Measurements from ENCODE around the gene SCN5A.

The SCN5A gene

GRCh38 chr3:38534180-38534579, 115.3 kb downstream of the SCN5A start:
- DNase-seq, result no peak

DNA sequence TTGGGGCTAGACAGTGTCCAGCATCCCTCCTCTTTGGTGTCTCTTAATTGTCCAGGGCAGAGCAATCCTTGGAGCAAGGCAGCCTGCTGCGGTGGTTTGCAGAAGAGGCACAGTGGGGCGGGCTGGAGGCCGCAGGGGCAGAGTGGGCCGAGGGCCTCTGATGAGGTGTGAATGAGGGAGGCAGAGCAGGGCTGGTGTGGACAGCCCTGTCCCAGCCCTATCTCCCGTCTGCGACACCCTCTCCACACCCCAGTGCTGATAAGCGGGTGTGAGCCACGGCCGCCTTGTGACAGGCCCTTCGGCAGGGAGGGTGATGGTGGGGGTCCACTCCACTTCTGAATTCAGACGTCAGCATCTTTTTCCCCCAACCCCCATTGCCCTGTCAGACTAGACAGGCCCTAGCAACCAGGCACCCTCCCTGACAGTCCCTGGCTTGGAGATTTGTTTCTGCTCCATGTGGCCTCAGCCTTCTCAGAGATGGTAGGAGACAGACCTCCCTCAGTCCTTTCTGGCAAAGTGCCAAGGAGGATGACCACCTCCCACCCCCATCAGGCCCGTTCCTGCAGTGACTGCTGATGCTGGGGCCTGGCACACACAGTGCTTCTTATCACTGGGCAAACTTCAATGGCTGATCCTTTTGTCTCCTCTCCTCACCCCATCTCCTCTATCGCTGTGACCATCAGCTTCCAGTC, 116.1 kb downstream of the SCN5A start:
- DNase-seq, result no peak

- no peak for DNase-seq
Observed at GRCh38 chr3:38532529-38532928, 117.0 kb downstream of the SCN5A start.

DNA sequence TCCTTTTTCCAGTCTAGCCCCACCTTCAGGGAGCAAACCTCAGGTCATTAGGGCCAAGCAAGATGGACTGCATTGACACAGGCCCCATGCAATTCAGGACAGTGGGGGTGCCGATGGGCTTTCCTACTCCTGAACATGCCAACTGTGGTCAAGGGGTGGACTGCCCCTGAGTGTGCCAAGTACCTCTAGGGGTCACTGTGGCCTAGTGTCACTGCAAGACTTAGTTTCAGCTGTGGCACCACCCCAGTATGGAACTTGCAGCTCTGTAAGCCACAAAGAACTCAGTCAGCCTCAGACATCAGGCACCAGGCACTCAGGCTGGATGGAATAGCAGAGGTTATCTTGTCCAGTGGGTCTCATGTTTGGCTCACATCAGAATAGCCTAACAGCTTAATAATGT, 121.0 kb downstream of the SCN5A start:
- DNase-seq, result no peak

DNA sequence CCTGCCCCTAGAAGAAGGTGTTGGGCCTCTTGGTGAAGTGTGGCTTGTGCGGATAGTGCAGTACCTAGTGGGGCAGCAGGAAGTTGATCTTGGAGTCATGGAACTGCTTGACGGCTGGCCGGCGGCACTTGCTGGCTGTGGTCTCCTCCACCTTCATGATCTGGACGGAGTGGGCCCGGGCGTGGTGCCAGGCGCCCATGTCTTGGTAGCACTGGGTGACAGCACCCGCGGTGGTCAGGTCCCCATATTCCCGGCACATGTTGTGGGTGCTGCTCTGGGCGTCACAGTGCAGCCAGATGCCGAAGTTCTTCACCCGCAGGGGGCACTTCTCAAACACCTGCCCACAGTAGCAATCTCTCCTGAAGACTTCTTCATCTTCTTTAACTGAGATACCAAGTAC, 122.7 kb downstream of the SCN5A start:
- DNase-seq, result no peak

DNA sequence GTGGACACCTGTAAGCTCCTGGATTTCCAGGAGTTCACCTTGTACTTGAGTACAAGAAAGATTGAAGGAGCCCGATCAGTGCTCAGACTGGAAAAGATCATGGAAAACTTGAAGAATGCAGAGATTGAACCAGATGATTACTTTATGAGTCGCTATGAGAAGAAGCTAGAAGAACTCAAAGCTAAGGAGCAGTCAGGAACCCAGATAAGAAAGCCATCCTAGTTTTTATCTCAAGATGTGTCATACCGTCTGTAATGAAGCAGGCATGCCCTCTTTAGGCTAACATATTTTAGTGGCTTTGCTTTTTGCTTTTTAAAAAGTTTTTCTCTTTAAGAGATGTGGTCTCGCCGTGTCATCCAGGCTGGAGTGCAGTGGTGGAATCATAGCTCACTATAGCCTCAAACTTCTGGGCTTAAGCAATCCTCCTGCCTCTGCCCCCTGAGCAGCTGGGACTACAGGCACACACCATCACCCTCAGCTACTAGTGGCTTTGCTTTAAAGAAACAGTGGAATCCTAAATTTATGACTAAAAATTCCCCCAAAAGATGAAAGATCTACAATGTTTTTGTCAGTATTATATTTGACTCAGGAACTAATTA, 125.2 kb downstream of the SCN5A start:
- DNase-seq, result no peak

DNA sequence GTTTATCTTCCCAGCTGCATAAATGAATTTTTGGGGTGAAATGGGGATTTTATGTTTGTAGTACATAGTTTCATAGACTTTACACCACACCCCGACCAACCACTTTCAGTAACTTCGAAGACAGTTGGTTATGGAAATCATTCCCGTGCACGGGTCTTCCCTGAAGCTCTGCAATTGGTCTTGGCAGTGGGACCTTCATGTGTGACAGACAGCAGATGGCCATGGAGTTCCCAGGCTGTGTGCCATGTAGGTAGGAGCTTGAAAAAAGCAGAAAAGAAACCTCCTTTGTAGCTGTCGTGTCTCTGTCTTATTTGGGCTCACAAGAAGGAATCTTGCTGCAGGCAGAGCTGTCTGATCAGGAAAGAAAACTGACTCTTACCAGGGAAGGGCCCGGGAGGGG, 127.5 kb downstream of the SCN5A start:
- DNase-seq, result no peak

GRCh38 chr3:38521391-38521987, 128.0 kb downstream of the SCN5A start:
- DNase-seq, result peak; percentile 49

GRCh38 chr3:38519651-38520050, 129.8 kb downstream of the SCN5A start:
- no peak for DNase-seq

DNA sequence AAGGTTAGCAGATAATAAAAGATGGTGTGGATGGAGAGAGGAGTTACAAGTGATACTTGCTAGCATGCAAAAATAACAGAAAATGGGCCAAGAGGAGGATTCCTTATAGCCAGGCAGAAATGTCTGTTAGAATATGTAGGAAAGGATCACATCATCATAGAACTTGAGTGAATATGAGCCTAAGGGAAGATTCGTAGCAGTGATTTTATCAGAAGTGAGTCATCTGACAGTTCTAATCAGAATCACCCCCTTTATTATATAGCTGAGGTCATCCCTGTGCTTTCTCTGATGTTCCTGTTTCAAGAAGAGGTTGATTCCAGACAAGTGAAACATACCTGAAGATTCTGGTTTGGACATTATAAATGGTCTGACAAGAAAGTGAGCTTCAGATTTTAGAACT, 130.5 kb downstream of the SCN5A start:
- DNase-seq, result no peak

DNA sequence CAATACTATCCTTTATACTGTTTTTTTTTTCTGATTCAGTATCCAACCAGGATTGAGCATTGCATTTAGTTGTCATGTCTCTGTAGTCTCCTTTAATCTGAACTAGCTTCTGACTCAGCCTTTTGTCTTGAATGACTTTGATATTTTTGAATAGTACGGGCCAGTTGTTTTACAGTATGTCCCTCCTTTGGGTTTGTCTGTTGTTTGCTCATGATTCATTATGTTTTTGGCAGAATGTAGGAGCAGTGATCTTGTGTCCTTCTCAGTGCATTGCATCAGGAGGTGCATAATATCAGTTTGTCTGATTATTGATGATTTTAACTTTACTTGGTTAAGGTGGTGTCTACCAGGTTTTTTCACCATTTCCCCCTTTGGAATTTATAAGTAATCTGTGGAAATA, 132.8 kb downstream of the SCN5A start:
- no peak for DNase-seq

GRCh38 chr3:38515367-38515766, 134.1 kb downstream of the SCN5A start:
- DNase-seq, result no peak

- no peak for DNase-seq
Observed at GRCh38 chr3:38511546-38511945, 137.9 kb downstream of the SCN5A start.

- DNase-seq, result no peak
Observed at GRCh38 chr3:38510631-38511030, 138.9 kb downstream of the SCN5A start.

- DNase-seq, result no peak
Observed at GRCh38 chr3:38509732-38510131, 139.8 kb downstream of the SCN5A start.

- no peak for DNase-seq
Observed at GRCh38 chr3:38507120-38507519, 142.4 kb downstream of the SCN5A start.

- no peak for DNase-seq
Observed at GRCh38 chr3:38500688-38501417, 148.6 kb downstream of the SCN5A start.
